Fibroblast of skin of left quadriceps (primary cell): ENCODE measurements around the gene GARS1.

Experiments
- DNase-seq, 2 experiments: peaks; one replicate each; pipeline ENCODE4 v3.0.0-alpha.2; 2013; ENCODE audit warnings: low read depth in 2 of 2

Gene GARS1

GRCh38 chr7:30682212-30683083 is 87.8 kb downstream of the GARS1 start, which contains the start of gene CRHR2:
Gene CRHR2, minus strand, starts transcription at chr7:30682456. Its CDS starts 176 bp downstream, at chr7:30682280.
- no peak for DNase-seq

DNA sequence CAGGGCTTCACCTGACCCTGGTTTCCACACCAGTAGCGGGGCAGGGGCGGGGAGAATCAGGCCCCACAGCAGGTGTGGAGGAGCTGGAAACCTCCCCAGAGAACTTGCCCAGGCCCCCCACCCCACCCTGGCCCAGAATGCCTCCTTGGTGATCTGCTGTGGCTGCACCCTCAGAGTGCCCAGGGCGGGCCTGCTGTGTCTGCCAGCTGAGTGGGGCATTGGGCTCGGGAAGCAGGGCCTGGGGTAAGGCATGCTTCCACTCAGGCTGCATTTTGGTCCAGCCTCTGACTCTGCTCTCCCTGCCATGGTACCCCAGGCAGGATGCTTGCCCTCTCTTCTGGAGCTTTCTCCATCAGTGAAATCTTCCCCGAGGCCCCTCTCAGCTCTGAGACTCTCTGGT is 88.6 kb downstream of the GARS1 start:
- no peak for DNase-seq
